Lung microvascular endothelial cell (primary cell): ENCODE results near the gene DNAH9. TPM values are rescaled to one million over a fixed set of nuclear protein-coding genes. Genes with fewer than 3 reads are reported as not detected.
A peak's percentile ranks its signal among the peaks of the same experiment; 100 is the strongest.

Experiments
- DNase-seq, 2 donors: peaks; one replicate each; pipeline versions ENCODE4 v3.0.0 to v3.0.0-alpha.2; 2010; ENCODE audit warnings: low read depth in 2 of 2
- total RNA-seq: library from RNA; depleted of rRNA; stranded (reverse); fragments of >200 nt; gene quantifications from 2 replicates; pipeline ENCODE4 v1.2.1, GENCODE V29; 2014

DNAH9 gene
- total RNA-seq, 1 donor from 2014 or later, result not detected

- peak; percentile 65 to 75 for DNase-seq
Observed at GRCh38 chr17:11644265-11645212, 46.3 kb downstream of the DNAH9 start.

GRCh38 chr17:11645426-11645825 lies 47.2 kb downstream of the DNAH9 start:
- no peak for DNase-seq

- no peak for DNase-seq
Observed at GRCh38 chr17:11651089-11651488, 52.8 kb downstream of the DNAH9 start.

GRCh38 chr17:11668618-11669017 lies 70.3 kb downstream of the DNAH9 start:
- no peak for DNase-seq

GRCh38 chr17:11671126-11671525 lies 72.9 kb downstream of the DNAH9 start:
- DNase-seq, result no peak

GRCh38 chr17:11682646-11683045 lies 84.4 kb downstream of the DNAH9 start:
- no peak for DNase-seq

- DNase-seq, result no peak
Observed at GRCh38 chr17:11690681-11691080, 92.4 kb downstream of the DNAH9 start.

- DNase-seq, result no peak
Observed at GRCh38 chr17:11692688-11693087, 94.4 kb downstream of the DNAH9 start.

GRCh38 chr17:11693284-11693683 lies 95.0 kb downstream of the DNAH9 start:
- DNase-seq, result no peak

- no peak for DNase-seq
Observed at GRCh38 chr17:11700668-11701067, 102.4 kb downstream of the DNAH9 start.

GRCh38 chr17:11701911-11702310 lies 103.6 kb downstream of the DNAH9 start:
- no peak for DNase-seq

GRCh38 chr17:11704041-11704440 lies 105.8 kb downstream of the DNAH9 start:
- no peak for DNase-seq

GRCh38 chr17:11705111-11705510 lies 106.8 kb downstream of the DNAH9 start:
- no peak for DNase-seq

GRCh38 chr17:11707586-11707985 lies 109.3 kb downstream of the DNAH9 start:
- no peak for DNase-seq

- DNase-seq, result no peak
Observed at GRCh38 chr17:11712456-11712855, 114.2 kb downstream of the DNAH9 start.

GRCh38 chr17:11719203-11719602 lies 120.9 kb downstream of the DNAH9 start:
- no peak for DNase-seq

- DNase-seq, result no peak
Observed at GRCh38 chr17:11719856-11720255, 121.6 kb downstream of the DNAH9 start.

GRCh38 chr17:11720816-11721215 lies 122.5 kb downstream of the DNAH9 start:
- DNase-seq, result no peak

- no peak for DNase-seq
Observed at GRCh38 chr17:11730747-11731146, 132.5 kb downstream of the DNAH9 start.

GRCh38 chr17:11736613-11737312 lies 138.5 kb downstream of the DNAH9 start:
- no peak for DNase-seq

GRCh38 chr17:11737313-11737679 lies 139.0 kb downstream of the DNAH9 start:
- no peak for DNase-seq

- no peak for DNase-seq
Observed at GRCh38 chr17:11738151-11738550, 139.9 kb downstream of the DNAH9 start.

- DNase-seq, result no peak
Observed at GRCh38 chr17:11739351-11739750, 141.1 kb downstream of the DNAH9 start.
